ENCODE data around the gene NOX3. TPM values are rescaled to one million over a fixed set of nuclear protein-coding genes. Genes with fewer than 3 reads are reported as not detected.

The NOX3 gene
- total RNA-seq, 1 experiment from 2014 or later: not detected

DNA sequence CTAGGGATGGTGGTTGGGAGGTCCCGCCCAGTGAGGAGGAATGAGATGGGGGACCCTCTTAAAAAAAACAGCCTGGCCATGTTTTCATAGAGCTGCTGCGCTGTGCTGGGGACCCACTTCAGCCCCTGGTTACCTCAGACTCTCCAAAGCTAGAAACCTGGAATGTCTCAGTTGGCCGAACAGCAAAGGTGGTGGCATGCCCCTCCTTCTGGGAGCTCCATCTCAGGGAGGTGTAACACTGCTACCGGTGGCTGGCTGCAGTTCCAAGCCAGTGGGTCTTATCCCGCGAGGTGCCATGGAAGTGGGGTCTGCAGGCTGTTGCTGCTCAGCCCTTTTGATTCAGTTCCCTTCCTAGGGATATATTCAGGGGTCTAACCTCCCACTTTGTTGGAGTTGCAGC lies 105.7 kb downstream of the NOX3 start:
- H3K4me1 Mint-ChIP-seq: no peaks in the 10 kb centered on the region
- Histone ChIP-seq H2BK15ac (ENCODE audit: low read depth, low read length) (no peak overlapping the region), H4K91ac (ENCODE audit: insufficient read length, low read depth, low read length) (no peak overlapping the region), H2BK5ac (ENCODE audit: insufficient read length, low read length) (no peak overlapping the region), H3K9me3 (ENCODE audit: control insufficient read depth, low read depth, low read length) (no peaks in the 10 kb centered on the region), H3K56ac (ENCODE audit: insufficient read length, low read depth, low read length) (no peak overlapping the region), H4K8ac (replicated peaks; ENCODE audit: insufficient read length, low read depth, low read length) (no peak overlapping the region), H2AK5ac (ENCODE audit: insufficient read length, low read length) (no peak overlapping the region), H3K23ac (ENCODE audit: insufficient read length, low read depth, low read length) (no peak overlapping the region), H3K27ac (ENCODE audit: insufficient read length, low read depth, low read length) (no peak overlapping the region), H3K14ac (ENCODE audit: insufficient read depth, low read length) (no peak overlapping the region; the same call in 1 of the 2 replicates), H3K4ac (ENCODE audit: low read depth, low read length) (no peak overlapping the region), H3K9ac (ENCODE audit: extremely low read depth, insufficient read length, low read length) (no peak overlapping the region), H3K18ac (ENCODE audit: insufficient read length, low read depth, low read length) (no peak overlapping the region), H3K27me3 (ENCODE audit: insufficient read depth, low read length) (no peaks in the 10 kb centered on the region), H4K20me1 (ENCODE audit: control insufficient read depth, insufficient read depth, insufficient read length) (no peaks in the 10 kb centered on the region), H3K79me1 (ENCODE audit: insufficient read depth, low read depth, low read length, poor library complexity, severe bottlenecking) (no peaks in the 10 kb centered on the region), H2BK20ac (ENCODE audit: low read depth, low read length, poor library complexity, severe bottlenecking) (no peak overlapping the region), H3T11ph (ENCODE audit: low read length) (no peak overlapping the region), H3K4me1 (ENCODE audit: insufficient read depth, low read length) (no peaks in the 10 kb centered on the region), H4K5ac (ENCODE audit: insufficient read length, low read depth, low read length) (no peak overlapping the region), H3K23me2 (ENCODE audit: insufficient read length, low read depth, low read length, poor library complexity, severe bottlenecking) (no peaks in the 10 kb centered on the region), H3K4me2 (ENCODE audit: insufficient read depth, insufficient read length, low read length) (no peak overlapping the region), H3K79me2 (ENCODE audit: insufficient read depth, low read length) (no peaks in the 10 kb centered on the region), H2BK12ac (ENCODE audit: insufficient read length, low read depth, low read length) (no peak overlapping the region), H2BK120ac (ENCODE audit: low read depth, low read length, poor library complexity, severe bottlenecking) (no peak overlapping the region), H2AFZ (ENCODE audit: low read length) (no peak overlapping the region)
- H3K4me3 Mint-ChIP-seq: no peak overlapping the region
- peaks cover 29 to 30% of the 10 kb centered on the region in 2 experiments for H3K9me3 Mint-ChIP-seq
- peak overlapping the region in 1 of 3 experiments; percentile 90; a peak in 2 of 7 replicates for H3K27ac Mint-ChIP-seq
- TF ChIP-seq, protein P1, sequence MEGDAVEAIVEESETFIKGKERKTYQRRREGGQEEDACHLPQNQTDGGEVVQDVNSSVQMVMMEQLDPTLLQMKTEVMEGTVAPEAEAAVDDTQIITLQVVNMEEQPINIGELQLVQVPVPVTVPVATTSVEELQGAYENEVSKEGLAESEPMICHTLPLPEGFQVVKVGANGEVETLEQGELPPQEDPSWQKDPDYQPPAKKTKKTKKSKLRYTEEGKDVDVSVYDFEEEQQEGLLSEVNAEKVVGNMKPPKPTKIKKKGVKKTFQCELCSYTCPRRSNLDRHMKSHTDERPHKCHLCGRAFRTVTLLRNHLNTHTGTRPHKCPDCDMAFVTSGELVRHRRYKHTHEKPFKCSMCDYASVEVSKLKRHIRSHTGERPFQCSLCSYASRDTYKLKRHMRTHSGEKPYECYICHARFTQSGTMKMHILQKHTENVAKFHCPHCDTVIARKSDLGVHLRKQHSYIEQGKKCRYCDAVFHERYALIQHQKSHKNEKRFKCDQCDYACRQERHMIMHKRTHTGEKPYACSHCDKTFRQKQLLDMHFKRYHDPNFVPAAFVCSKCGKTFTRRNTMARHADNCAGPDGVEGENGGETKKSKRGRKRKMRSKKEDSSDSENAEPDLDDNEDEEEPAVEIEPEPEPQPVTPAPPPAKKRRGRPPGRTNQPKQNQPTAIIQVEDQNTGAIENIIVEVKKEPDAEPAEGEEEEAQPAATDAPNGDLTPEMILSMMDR (conservative IDR thresholded peaks at IDR 0.05): no peak
- H3K36me3 Mint-ChIP-seq (ENCODE audit: insufficient read depth in 1 of 3, low read depth in 3 of 3): peaks cover 0 to 27% (median 2%) of the 10 kb centered on the region in 3 experiments; a peak in 3 of 7 replicates
- H3K27me3 Mint-ChIP-seq (ENCODE audit: low read depth): no peaks in the 10 kb centered on the region
- WGBS (ENCODE audit: extremely low coverage, insufficient read length, low lambda C conversion rate): no CpG with 5 or more reads among the region's 6 CpGs
- DNase-seq: no peak
